GM18499 (cell line): Measurements from ENCODE around the gene TRAIP.
"Not testable (repeated sequence)": the region's sequence is repeated elsewhere in the genome, so short reads cannot be mapped to it uniquely, and the experiment has no call there.

Experiments used
- ATAC-seq: cut with Tn5 transposase; IDR thresholded peaks from one replicate; pipeline ENCODE4 v1.9.1; 2021; ENCODE audit warnings: moderate number of reproducible peaks; ENCODE audit not compliant: insufficient read depth, unreplicated experiment

The TRAIP gene, protein sequence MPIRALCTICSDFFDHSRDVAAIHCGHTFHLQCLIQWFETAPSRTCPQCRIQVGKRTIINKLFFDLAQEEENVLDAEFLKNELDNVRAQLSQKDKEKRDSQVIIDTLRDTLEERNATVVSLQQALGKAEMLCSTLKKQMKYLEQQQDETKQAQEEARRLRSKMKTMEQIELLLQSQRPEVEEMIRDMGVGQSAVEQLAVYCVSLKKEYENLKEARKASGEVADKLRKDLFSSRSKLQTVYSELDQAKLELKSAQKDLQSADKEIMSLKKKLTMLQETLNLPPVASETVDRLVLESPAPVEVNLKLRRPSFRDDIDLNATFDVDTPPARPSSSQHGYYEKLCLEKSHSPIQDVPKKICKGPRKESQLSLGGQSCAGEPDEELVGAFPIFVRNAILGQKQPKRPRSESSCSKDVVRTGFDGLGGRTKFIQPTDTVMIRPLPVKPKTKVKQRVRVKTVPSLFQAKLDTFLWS

DNA sequence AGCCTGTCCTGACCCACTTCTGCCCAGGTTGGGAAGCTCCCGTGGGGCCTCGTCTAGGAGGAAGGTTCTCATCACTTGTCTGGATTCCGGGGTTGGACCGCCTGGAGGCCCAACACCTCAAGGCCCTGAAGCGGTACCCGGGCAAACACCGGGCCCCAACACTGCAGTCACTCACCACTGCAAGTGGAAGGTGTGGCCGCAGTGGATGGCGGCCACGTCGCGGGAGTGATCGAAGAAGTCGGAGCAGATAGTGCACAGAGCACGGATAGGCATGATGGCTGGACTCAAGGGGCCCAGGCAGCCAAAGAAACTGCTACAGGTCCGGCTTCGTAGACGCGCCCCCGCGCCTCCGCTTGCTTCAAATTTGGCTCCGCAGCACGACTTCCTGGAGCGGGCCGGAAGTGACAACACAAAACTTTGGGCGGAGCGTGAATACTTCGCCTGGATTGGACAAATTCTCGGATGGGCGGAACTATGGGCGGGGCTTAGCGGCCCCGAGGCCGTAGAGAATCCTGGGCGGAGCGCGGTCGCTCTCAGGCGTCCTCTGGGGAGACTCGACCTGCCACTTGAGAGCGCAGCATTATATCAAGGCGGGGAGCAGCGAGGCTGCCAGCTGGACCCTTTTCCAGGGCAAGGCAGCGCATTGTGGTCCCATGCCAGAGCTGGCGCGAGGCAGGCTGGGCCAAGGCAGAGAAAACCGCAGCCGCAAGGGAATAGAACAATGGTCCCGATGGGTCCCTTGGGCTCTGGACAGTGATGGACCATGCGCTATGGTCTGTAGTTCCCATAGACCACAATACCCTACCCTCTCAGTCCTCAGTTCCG is at the start of gene TRAIP:
TSS of gene TRAIP (minus strand) at position 384 of the 825 bp plus-strand sequence. CDS start at position 273, 111 bp downstream.
- ATAC-seq: peak; percentile 69

DNA sequence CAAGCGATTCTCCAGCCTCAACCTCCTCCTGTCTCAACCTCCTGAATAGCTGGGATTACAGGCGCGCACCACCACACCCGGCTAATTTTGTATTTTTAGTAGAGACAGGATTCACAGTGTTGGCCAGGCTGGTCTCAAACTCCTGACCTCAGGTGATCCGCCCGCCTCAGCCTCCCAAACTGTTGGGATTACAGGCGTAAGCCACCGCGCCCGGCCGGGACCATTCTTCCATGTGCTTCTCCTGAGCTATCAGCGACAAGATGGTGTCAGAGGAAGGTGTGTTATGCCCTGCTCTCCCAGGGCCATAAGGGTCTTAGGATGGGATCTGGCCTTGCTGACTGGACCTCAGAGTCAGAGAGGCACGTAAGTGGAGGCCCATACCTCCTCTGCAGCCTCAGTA is 48.1 kb upstream of the TRAIP start:
- not testable (repeated sequence) for ATAC-seq

DNA sequence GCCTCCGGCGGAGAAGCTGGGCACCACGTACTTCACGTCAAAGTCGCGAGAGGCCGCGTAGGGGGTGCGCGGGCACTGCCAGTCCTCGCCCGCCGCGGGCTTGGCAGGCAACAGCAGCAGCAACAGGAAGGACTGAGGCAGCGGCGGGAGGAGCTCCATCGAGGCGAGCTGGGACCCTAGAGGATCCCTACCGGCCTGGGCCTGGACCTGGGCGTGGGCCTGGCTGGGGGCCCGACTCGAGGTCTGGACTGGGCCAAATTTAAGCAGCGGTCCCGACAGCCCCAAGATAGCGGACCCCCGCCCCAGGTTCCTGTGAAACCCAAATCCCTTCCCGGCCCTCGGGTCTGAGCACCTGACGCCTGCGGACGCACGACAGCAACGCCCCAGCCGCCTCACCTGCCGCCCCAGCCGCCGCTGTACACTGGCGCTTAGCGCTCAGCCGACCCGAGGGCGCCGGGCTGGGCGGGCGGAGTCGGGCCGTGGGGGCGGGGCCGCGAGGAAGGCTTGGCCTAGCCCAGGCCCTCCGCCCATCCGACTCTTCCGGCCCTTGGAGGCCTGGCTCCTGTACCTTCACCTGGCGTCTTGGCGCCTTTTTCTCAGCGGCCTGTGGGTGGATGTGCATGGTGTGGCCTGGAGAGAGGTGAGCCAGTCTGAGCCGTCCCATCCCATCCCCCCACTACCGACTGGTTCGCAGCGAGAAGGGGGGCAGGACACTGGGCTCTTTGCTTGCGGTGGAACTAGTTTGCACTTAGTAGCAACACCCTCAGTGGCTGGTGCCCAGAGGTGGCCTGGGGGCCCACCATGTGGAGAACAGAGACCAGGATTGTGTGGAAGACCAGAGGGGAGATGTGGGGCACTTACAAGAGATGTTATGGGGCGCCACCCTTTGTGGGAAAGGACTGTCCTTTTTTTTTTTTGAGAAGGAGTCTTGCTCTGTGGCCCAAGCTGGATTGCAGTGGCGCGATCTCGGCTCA is 47.4 kb upstream of the TRAIP start, which contains the start of gene MST1R:
TSS of gene MST1R (minus strand) at position 423 of the 974 bp plus-strand sequence. CDS start at position 159, 264 bp downstream.
- ATAC-seq: no peak

DNA sequence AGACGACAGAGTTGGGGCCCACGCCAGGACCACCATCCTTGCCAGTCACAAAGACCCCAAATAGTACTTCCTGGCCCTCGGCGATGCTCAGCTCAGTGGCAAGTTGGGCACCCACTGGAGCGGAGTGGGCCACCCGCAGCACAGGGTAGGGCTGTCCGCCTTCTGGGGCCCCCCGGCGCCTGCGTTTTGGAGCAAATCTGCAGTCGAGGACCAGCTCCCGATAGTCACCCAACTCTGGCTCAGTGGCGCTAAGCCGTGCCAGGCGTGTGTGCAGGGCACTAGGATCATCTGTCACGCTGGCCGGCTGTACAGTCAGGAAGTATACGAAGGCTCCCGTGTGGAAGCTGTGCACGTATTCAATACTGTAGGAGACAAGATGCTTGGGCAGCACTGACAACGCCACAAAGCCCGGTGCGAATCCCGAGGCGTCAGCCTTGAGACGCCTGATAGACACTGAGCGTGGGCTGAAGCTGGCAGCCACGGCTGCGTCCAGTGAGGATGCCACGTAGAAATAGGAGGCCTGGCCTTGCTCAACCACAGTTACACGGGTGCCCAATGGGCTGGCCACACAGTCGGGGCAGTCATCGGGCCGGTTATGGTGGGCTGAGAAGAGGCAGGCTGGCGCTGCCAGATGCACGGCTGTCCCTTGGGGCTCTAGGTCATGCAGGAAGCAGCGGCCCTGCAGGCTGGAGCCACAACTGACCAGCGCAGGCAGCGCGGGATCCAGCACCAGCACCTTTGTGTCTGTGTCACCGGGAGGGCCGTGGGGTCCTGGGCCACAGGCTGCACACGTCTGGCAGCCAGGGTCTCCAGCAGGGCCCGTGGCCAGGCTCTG is 46.4 kb upstream of the TRAIP start:
- no peak for ATAC-seq

DNA sequence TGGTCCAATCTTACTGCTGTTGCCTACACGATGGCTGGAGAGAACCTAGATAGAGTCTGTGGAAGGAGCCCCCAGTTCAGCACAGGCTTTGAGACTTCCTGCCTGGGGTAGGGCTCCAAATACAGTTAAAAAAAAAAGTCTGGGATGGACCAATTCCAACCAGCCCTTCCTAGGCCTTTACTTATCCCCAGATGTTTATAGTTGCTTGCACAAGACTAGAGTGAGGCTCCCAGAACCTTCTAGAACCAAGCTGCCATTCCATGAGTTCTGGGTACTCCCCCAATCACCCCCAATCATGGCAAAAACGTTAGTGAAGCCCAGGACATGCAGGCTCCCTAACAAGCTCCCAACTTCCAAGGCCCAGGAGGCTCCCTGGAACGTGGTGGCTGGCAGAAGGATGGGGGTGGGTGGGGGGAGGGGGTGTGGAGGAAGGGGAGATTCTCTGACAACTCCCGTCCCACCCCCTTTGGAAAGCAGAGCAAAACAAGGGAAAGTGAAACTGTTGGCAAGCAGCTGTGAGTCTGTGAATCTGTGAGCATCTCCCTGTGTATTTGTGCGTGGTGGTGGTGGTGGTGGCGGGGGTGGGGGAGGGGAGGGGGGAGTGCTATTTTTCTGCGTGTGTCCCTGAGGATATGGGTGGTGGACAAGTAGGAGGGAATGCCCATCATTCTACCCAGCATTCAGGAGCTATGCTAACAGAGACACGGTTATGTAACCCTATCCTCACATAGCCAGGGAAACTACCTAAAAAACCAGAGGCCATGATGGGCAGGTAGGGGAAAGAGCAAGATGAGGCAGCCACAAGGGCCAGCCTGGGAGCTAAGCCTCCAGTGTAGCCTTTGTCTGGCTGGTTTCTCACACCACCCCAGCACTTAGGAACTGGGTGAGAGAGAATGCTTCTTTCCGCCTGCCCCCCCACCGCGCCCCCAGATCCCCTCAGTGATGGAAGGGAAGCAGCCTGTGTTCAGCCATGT is 45.3 kb upstream of the TRAIP start:
- ATAC-seq: no peak

DNA sequence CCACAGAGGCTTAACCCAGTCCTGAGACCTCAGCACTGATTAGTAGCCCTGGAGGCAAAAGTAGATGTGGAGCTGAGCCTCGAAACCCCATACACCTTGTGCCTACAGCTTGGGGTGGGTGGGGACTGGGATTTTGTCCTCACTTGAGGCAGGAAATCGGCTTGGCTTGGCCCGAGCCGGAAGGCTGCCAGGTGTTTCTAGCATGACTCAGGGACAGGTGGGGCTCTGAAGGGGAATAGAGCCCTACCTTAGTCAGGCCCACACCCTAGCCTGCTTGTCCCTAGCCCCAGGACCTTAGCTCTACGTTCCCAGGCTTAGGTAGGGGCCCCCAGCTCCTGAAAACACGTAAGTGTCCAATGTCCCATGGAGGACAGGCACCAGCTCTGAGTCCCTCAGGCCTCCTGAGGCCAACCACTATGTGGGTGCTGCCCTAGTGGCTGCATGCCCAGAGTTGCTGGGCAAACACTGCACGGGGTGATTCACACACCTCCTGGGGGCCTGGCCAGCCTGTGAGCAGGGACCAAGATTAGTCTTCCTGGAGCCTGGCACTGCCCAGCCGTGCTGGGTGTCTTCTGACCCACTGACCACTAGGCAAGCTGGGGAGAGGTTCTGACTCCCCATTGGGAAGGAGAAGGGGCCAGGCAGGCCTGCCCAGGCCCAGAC is 44.3 kb upstream of the TRAIP start:
- no peak for ATAC-seq

DNA sequence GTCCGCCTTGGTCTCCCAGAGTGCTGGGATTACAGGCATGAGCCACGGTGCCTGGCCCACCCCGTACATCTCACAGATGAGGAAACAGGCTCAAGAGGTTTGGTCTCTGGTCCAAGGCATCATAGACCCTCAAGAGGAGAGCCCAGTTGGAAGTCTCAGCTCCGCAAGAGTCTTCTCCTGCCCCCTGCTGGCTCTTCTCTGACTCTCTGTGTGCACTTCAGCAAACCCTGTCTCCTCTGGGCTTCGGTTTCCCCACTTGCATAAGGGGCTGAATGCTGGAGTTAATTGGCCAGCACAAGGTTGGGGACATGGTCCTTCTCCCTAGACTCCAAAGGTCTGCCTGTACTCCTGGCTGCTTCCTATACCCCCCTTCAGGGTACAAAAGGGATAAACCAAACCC is 43.5 kb upstream of the TRAIP start:
- no peak for ATAC-seq

DNA sequence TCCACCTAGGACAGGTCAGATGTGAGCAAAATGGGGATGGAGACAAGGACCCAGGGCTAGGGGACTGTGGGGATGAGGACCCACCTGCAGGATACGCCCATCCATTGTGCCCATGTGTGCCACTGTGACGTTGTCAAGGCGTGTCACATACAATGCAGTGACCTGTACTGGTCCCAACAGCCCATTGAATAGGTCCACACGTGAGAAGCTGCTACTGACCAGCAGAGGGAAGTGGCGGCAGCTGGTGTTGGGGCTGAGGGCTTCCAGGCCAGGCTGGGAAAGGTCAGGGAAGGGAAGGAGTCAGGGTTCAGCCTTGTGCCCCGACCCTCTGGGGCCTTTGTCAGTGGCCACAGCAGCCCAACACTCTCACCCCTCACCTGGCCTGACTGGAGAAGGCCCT is 42.6 kb upstream of the TRAIP start:
- no peak for ATAC-seq

DNA sequence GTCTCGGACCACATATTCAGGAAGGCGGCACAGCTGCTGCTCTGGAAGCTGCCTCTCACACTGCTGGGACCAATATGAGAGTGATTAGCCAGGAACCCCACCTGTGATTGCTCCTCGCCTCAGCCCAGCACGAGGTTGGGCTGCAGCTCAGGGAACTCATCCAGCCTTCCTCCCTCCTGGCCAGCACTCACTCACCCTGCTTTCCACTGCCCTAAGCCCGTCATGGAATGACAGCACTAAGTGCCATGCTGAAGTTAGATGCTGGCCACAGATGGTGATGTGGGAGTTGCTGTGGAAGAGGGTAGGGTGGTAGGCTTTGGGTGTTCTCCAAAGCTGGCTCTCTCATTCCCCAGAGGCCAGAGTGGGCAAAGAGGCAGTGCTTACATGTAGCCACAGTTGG is 40.0 kb upstream of the TRAIP start:
- ATAC-seq: no peak

DNA sequence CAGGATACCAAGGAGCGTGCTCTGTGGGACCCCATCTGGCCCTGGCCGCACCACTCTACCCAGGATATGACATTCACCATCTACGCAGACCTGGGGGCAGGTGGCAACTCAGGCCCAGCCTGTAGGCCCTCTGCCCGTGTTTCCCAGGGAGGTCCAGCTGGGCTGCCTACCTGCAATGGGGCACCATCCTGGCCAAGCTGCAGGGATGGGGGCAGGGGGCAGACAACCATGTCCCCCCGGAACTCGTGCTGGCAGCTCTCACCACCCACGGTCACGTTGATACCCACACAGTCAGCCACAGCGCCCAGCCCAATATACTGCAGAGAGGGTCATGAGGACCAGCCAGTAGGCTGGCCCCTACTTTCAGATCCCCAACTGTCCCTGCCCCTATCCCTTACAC is 39.4 kb upstream of the TRAIP start:
- no peak for ATAC-seq

DNA sequence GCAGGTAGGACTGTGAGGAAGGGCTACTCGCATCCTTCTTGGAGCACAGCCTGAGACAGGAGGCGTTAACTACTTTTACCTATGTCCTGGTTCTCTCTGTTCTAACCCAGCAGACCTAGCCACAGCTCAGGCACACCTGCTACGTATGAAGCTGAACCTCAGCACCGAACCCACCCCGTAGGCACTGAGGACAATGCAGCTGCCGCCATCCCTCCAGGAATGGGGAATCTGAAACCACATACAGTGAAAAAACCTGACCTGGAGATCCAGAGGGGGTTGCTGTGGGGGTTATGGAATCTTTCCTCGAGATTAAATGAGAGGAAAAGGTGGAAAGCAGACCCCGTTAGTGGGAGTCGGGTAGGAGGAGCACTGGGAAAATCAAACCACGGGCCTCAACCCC is 32.9 kb upstream of the TRAIP start:
- ATAC-seq: no peak

DNA sequence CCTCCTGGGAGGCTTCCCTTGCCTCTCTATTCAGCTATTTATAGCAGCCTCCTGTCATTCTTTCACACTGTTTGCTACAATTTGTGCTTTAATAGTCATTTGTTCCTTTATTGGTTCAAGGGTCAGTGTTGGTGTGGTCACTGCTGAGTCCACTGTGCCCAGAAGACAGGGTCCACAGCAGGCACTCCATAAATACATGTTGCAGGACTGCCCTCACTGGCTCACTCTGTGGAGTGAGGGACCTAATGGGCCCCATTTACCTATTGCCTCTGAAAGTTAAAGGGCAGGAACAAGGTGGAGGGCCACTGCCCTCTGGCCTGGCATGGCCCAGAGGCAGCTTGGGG is 30.5 kb upstream of the TRAIP start:
- ATAC-seq: no peak

DNA sequence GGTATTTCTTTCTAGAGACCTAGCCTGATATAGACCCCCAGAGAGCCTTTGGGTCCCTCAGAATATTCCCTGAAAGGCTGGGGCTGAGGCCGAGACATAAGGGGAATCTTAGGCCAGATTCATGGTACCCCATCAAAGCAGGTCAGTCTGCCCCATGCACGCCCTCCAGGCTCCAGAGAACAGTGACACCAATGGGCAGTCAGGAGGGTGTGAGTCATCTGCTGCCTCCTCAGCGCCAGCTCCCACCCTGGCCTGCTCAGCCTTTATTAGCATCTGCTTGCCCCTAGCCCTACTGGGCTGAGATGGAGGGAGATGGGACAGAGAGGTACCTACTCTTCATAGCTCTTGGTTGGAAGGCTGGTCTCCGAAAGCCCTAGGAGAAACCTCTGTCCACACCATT is 27.6 kb upstream of the TRAIP start:
- no peak for ATAC-seq

DNA sequence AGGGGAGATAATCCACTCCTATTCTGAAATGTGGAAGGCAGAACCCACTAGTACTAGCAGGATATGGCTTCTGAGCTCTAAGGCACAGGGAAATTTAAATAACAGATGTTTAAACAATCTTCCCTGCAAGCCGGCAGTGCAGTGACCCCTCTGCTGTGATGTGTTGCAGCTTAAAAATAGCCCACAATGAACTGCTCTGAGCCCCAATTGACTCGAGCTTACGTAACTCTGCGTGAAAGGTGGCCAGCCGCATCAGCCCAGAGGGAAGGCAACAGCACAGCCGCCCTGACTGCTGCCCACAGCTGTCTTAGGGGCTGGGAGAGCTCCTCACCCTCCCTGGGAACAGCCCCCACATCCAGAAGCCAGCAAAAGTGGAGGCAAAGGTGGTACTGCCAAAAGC is 25.8 kb upstream of the TRAIP start:
- no peak for ATAC-seq

DNA sequence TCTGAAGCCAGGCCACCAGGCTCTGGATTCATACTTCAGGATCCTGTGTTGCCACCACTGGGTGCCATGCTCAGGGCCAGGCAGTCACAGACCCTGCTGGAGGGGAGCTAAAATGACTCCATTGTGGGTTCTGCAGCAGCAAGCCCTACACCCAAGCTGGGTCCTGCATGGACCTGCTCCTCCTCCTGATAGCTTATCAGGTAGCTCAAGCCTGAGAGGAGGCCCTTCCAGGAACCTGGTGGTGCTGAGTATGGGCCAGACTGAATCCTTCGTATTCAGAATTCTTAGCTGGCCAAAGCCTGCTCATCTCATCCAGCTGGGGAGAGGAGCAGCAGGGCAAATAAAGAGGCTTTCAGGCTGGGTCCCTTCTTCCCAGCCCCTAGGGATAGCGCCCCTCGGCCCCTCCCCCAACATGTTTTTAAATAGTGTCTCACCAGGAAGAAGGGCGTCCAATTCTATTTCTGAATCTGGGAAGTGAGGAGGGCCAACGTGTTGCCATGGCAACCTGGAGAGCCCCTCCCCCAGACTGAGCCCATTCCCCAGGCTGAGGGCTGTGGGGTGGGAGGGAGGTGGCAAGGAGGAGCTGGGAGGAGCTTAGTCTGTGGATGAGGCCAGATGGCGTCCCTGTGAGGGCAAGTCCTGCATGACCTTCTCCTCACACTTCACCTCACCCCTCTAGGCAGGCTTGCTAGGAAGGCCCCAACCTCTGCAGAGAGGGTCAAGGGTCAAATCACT is 24.4 kb upstream of the TRAIP start:
- no peak for ATAC-seq

DNA sequence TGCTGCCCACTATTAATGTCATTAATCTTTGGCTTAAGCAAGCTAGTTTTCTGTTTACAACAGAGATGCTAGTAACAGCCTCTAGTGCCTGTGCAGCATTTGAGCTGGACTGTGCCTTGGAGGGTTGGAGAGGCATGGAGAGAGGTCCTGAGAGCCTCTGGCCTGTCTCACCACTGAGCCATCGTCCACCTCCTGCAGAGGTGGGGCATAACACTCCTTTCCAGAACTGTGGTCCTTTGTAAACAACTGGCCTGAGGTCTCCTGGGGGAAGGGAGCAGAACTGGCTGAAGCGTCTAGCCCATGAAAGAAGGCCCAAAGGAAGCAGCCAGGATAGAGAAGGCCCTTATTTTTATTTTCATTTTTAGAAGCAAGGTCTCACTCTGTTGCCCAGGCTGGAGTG is 23.4 kb upstream of the TRAIP start:
- no peak for ATAC-seq

DNA sequence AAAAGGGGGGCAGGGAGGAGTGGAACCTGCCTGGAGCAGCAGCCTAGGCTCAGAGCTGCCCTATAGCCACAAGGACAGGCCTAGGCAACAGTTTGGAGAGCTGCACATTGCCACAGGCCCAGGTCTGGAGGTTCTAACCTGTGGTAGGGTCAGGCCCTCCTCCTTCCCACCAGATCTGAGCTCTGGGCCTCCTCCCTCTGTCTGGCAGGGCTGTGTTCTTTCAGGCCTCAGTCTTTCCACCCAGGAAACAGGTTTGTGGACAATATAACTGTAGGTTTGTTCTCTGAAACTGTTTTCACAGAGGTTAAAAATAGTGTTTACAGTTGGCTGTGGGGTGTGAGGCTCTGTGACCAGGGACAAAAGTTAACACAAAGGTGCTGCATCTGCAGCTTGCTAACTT is 22.3 kb upstream of the TRAIP start:
- ATAC-seq: no peak
